HepG2 (cell line): ENCODE data around the gene ZXDC. TPM values are rescaled to one million over a fixed set of nuclear protein-coding genes. Genes with fewer than 3 reads are reported as not detected.

Experiments
- ATAD3A ChIP-seq: sonication (generic); formaldehyde crosslinking; IDR thresholded peaks from 2 replicates; pipeline ENCODE4 v1.4.0; 2020; ENCODE audit warnings: missing genetic modification reagents
- CBFB ChIP-seq: sonication (generic); formaldehyde crosslinking; IDR thresholded peaks from 2 replicates; pipeline ENCODE4 v1.4.0; 2020; ENCODE audit warnings: missing genetic modification reagents
- E2F5 ChIP-seq: sonication (generic); formaldehyde crosslinking; conservative IDR thresholded peaks from 2 replicates; pipeline ENCODE4 v1.4.0; 2020; ENCODE audit warnings: missing genetic modification reagents
- EEA1 ChIP-seq: sonication (generic); formaldehyde crosslinking; IDR thresholded peaks from 2 replicates; pipeline ENCODE4 v1.5.1; 2020; ENCODE audit warnings: mild to moderate bottlenecking, missing genetic modification reagents, borderline replicate concordance
- ETV5 ChIP-seq: IDR thresholded peaks from 2 replicates; pipeline ENCODE4 v1.6.1; 2018; ENCODE audit warnings: missing biosample characterization, missing genetic modification reagents, inconsistent platforms, borderline replicate concordance
- GTF2F1 ChIP-seq: fragments of 150-350 bp; IDR thresholded peaks from 2 replicates; pipeline ENCODE4 v1.6.1; 2014; ENCODE audit warnings: low read length
- KIAA2018 ChIP-seq: sonication (generic); formaldehyde crosslinking; IDR thresholded peaks from 2 replicates; pipeline ENCODE4 v1.5.0; 2020; ENCODE audit warnings: mild to moderate bottlenecking, missing genetic modification reagents, borderline replicate concordance
- MYPOP ChIP-seq: sonication (generic); formaldehyde crosslinking; IDR thresholded peaks from 2 replicates; pipeline ENCODE4 v1.8.1; 2023; ENCODE audit warnings: mild to moderate bottlenecking, moderate library complexity, missing genetic modification reagents
- RFX3 ChIP-seq: IDR thresholded peaks from 2 replicates; pipeline ENCODE4 v1.6.1; 2016; ENCODE audit warnings: missing biosample characterization, missing genetic modification reagents
- SALL1 ChIP-seq: sonication (generic); formaldehyde crosslinking; IDR thresholded peaks from 2 replicates; pipeline ENCODE4 v1.8.0; 2022; ENCODE audit warnings: mild to moderate bottlenecking, missing genetic modification reagents
- ZBTB34 ChIP-seq: sonication (generic); formaldehyde crosslinking; IDR thresholded peaks from 2 replicates; pipeline ENCODE4 v1.8.0; 2022; ENCODE audit warnings: mild to moderate bottlenecking, missing genetic modification reagents
- ZBTB37 ChIP-seq: sonication (generic); formaldehyde crosslinking; IDR thresholded peaks from 2 replicates; pipeline ENCODE4 v1.4.0; 2020; ENCODE audit warnings: mild to moderate bottlenecking, missing genetic modification reagents
- ZNF556 ChIP-seq: sonication (generic); formaldehyde crosslinking; IDR thresholded peaks from 2 replicates; pipeline ENCODE4 v1.4.0; 2020; ENCODE audit warnings: mild to moderate bottlenecking, missing genetic modification reagents, borderline replicate concordance
- ZNF576 ChIP-seq: sonication (generic); formaldehyde crosslinking; IDR thresholded peaks from 2 replicates; pipeline ENCODE4 v1.4.0; 2020; ENCODE audit warnings: mild to moderate bottlenecking, missing genetic modification reagents
- ZNF644 ChIP-seq: IDR thresholded peaks from 2 replicates; pipeline ENCODE4 v1.6.1; 2016; ENCODE audit warnings: low read depth
- ZNF792 ChIP-seq: IDR thresholded peaks from 2 replicates; pipeline ENCODE4 v1.6.1; 2016
- ZNF883 ChIP-seq: sonication (generic); formaldehyde crosslinking; IDR thresholded peaks from 2 replicates; pipeline ENCODE4 v1.5.1; 2020; ENCODE audit warnings: mild to moderate bottlenecking, missing genetic modification reagents; ENCODE audit errors: not compliant biosample characterization
- polyA plus RNA-seq, 8 experiments: library from polyadenylated mRNA; depleted of rRNA in 3 of 8; stranded (reverse) in 7 of 8; unstranded in 1 of 8; fragments of >200 nt; fragmentation: Illumina TruSeq in 4 of 8; extraction: Trizol in 4 of 8; gene quantifications; 2 replicates each; pipeline versions ENCODE4 v1.2.1 to v1.2.3, GENCODE V29; 2011 to 2016; ENCODE audit warnings: low read depth in 4 of 8, missing spikeins in 1 of 8, mixed read lengths in 1 of 8; ENCODE audit not compliant: insufficient read depth in 1 of 8
- total RNA-seq, 5 experiments: library from RNA; depleted of rRNA; stranded (reverse); fragments of >200 nt; fragmentation: Illumina TruSeq; extraction: Trizol; gene quantifications; 2 replicates each; pipeline ENCODE4 v1.2.3, GENCODE V29; 2016; ENCODE audit warnings: low read depth in 1 of 5

The ZXDC gene
- total and polyA plus RNA-seq, 2 of the 13 experiments (the other 11 are each of a cell fraction or from before 2014, with no cell fraction given): 17.6 to 21.2 TPM

GRCh38 chr3:126518779-126519177, 43.1 kb upstream of the ZXDC start (continued):
- TF ChIP-seq RFX3 (CRISPR knock-in tag) (no peak), EEA1 (CRISPR knock-in tag) (no peak), ATAD3A (CRISPR knock-in tag) (no peak), GTF2F1 (no peak), SALL1 (no peak), CBFB (CRISPR knock-in tag) (no peak), ZNF792 (CRISPR knock-in tag) (no peak), ZNF644 (CRISPR knock-in tag) (no peak), KIAA2018 (CRISPR knock-in tag) (no peak), ETV5 (CRISPR knock-in tag) (peak; percentile 47; the same call in 1 of the 2 replicates), ZNF883 (CRISPR knock-in tag) (no peak), ZNF556 (CRISPR knock-in tag) (no peak), MYPOP (no peak), ZBTB34 (CRISPR knock-in tag) (no peak), ZBTB37 (no peak), ZNF576 (CRISPR knock-in tag) (no peak), E2F5 (CRISPR knock-in tag) (no peak)
